ENCODE measurements around the gene PMEPA1. TPM values are rescaled to one million over a fixed set of nuclear protein-coding genes. Genes with fewer than 3 reads are reported as not detected.

PMEPA1 gene
- total RNA-seq, 1 experiment from 2014 or later, result 3.3 TPM

GRCh38 chr20:57664476-57664875 lies 45.3 kb downstream of the PMEPA1 start:
- Histone ChIP-seq H3K36me3 (no peaks in the 10 kb centered on the region), H3K27me3 (no peaks in the 10 kb centered on the region), H3K9me3 (no peaks in the 10 kb centered on the region), H3K4me3 (no peak overlapping the region)
- DNase-seq, result no peak

GRCh38 chr20:57663681-57664451 lies 45.9 kb downstream of the PMEPA1 start:
- H3K36me3 ChIP-seq, result no peaks in the 10 kb centered on the region
- H3K27me3 ChIP-seq, result no peaks in the 10 kb centered on the region
- no peak overlapping the region for H3K4me3 ChIP-seq
- no peaks in the 10 kb centered on the region for H3K9me3 ChIP-seq
- no peak for DNase-seq

- no peak for DNase-seq
- Histone ChIP-seq H3K36me3 (no peaks in the 10 kb centered on the region), H3K9me3 (no peaks in the 10 kb centered on the region), H3K4me3 (no peak overlapping the region), H3K27me3 (no peaks in the 10 kb centered on the region)
These were observed 46.6 kb downstream of the PMEPA1 start for GRCh38 chr20:57663241-57663640.

- Histone ChIP-seq H3K9me3 (no peaks in the 10 kb centered on the region), H3K27me3 (no peaks in the 10 kb centered on the region), H3K4me3 (no peak overlapping the region), H3K36me3 (no peaks in the 10 kb centered on the region)
- no peak for DNase-seq
These were observed 47.2 kb downstream of the PMEPA1 start for GRCh38 chr20:57662456-57663240.

GRCh38 chr20:57661746-57662455 lies 47.9 kb downstream of the PMEPA1 start:
- DNase-seq, result no peak
- Histone ChIP-seq H3K36me3 (no peaks in the 10 kb centered on the region), H3K4me3 (no peak overlapping the region), H3K9me3 (no peaks in the 10 kb centered on the region), H3K27me3 (no peaks in the 10 kb centered on the region)

- Histone ChIP-seq H3K36me3 (no peaks in the 10 kb centered on the region), H3K27me3 (no peaks in the 10 kb centered on the region), H3K9me3 (no peaks in the 10 kb centered on the region), H3K4me3 (no peak overlapping the region)
- no peak for DNase-seq
These were observed 48.7 kb downstream of the PMEPA1 start for GRCh38 chr20:57660922-57661745.

- DNase-seq, result no peak
- Histone ChIP-seq H3K36me3 (no peaks in the 10 kb centered on the region), H3K27me3 (no peaks in the 10 kb centered on the region), H3K9me3 (no peaks in the 10 kb centered on the region), H3K4me3 (no peak overlapping the region)
These were observed 49.5 kb downstream of the PMEPA1 start for GRCh38 chr20:57660181-57660921.

GRCh38 chr20:57659517-57660180 lies 50.2 kb downstream of the PMEPA1 start:
- no peak overlapping the region for H3K4me3 ChIP-seq
- no peaks in the 10 kb centered on the region for H3K27me3 ChIP-seq
- H3K9me3 ChIP-seq, result no peaks in the 10 kb centered on the region
- no peak for DNase-seq
- no peaks in the 10 kb centered on the region for H3K36me3 ChIP-seq

GRCh38 chr20:57658833-57659516 lies 50.8 kb downstream of the PMEPA1 start:
- Histone ChIP-seq H3K27me3 (no peaks in the 10 kb centered on the region), H3K4me3 (no peak overlapping the region), H3K9me3 (no peaks in the 10 kb centered on the region), H3K36me3 (no peaks in the 10 kb centered on the region)
- DNase-seq, result no peak

GRCh38 chr20:57658447-57658832 lies 51.4 kb downstream of the PMEPA1 start:
- H3K36me3 ChIP-seq, result no peaks in the 10 kb centered on the region
- H3K9me3 ChIP-seq, result no peaks in the 10 kb centered on the region
- H3K27me3 ChIP-seq, result no peaks in the 10 kb centered on the region

GRCh38 chr20:57657535-57658446 lies 52.0 kb downstream of the PMEPA1 start:
- DNase-seq, result no peak

More at GRCh38 chr20:57658447-57658832, 51.4 kb downstream of the PMEPA1 start:
- no peak for DNase-seq
- no peak overlapping the region for H3K4me3 ChIP-seq

GRCh38 chr20:57656821-57657534 lies 52.8 kb downstream of the PMEPA1 start:
- Histone ChIP-seq H3K36me3 (no peaks in the 10 kb centered on the region), H3K4me3 (no peak overlapping the region), H3K9me3 (no peaks in the 10 kb centered on the region), H3K27me3 (no peaks in the 10 kb centered on the region)
- DNase-seq, result no peak

More at GRCh38 chr20:57657535-57658446, 52.0 kb downstream of the PMEPA1 start:
- Histone ChIP-seq H3K36me3 (no peaks in the 10 kb centered on the region), H3K27me3 (no peaks in the 10 kb centered on the region), H3K4me3 (no peak overlapping the region), H3K9me3 (no peaks in the 10 kb centered on the region)

- DNase-seq, result no peak
- Histone ChIP-seq H3K9me3 (no peaks in the 10 kb centered on the region), H3K27me3 (no peaks in the 10 kb centered on the region), H3K36me3 (no peaks in the 10 kb centered on the region), H3K4me3 (no peak overlapping the region)
These were observed 53.5 kb downstream of the PMEPA1 start for GRCh38 chr20:57656252-57656820.

All from MG63 (cell line).